ENCODE results near the gene NBPF1. TPM values are rescaled to one million over a fixed set of nuclear protein-coding genes. Genes with fewer than 3 reads are reported as not detected.
"Not testable (repeated sequence)": the region's sequence is repeated elsewhere in the genome, so short reads cannot be mapped to it uniquely, and the experiment has no call there.

The NBPF1 gene
- total RNA-seq, 2 experiments from 2014 or later = 15.0 to 15.9 TPM

GRCh38 chr1:16561035-16561434 is 52.3 kb downstream of the NBPF1 start:
- POLR2A ChIA-PET; H3K9me3 Mint-ChIP-seq; H3K4me1 Mint-ChIP-seq (ENCODE audit: low read depth); CTCF ChIA-PET; H3K4me1 ChIP-seq (ENCODE audit: insufficient read depth, low read length); H3K4me3 ChIP-seq (ENCODE audit: low read length); H3K27me3 ChIP-seq (ENCODE audit: control insufficient read depth in 1 of 2, insufficient read depth in 2 of 2, low read length in 2 of 2); H3K27ac Mint-ChIP-seq; H3K27ac ChIP-seq (ENCODE audit: low read depth in 1 of 2, low read length in 2 of 2); intact Hi-C loops (cut with DNase I, micrococcal nuclease); H3K9me3 ChIP-seq (ENCODE audit: control insufficient read depth in 1 of 2, insufficient read depth in 1 of 2, low read length in 2 of 2); H3K36me3 ChIP-seq (ENCODE audit: insufficient read depth, low read length); DNase-seq; H3K36me3 Mint-ChIP-seq (ENCODE audit: low read depth); ATAC-seq (ENCODE audit: poor library complexity); H3K27me3 Mint-ChIP-seq; H3K4me3 Mint-ChIP-seq: not testable (repeated sequence)

DNA sequence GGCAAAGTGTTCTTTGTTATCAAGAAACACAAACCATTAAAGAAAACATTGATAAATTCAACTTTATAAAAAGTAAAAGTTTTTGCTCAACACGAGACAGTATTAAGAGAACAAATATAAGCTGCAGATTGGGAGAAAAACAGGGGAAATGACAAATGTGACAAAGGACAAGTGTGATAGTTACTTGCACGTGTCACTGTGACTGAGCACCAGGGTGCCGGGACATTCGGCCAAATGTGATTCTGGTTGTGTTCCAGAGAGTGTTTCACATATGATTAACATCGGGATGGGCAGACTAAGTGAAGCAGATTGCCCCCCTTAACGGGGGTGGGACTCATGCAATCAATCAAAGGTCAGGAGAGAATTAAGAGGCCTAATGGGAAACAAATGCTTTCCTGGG is 52.9 kb downstream of the NBPF1 start:
- H3K27ac Mint-ChIP-seq; H3K4me3 ChIP-seq (ENCODE audit: low read length); H3K4me1 Mint-ChIP-seq (ENCODE audit: low read depth); H3K27ac ChIP-seq (ENCODE audit: low read depth in 1 of 2, low read length in 2 of 2); H3K36me3 ChIP-seq (ENCODE audit: insufficient read depth, low read length); CTCF ChIA-PET; H3K36me3 Mint-ChIP-seq (ENCODE audit: low read depth); H3K27me3 Mint-ChIP-seq; H3K27me3 ChIP-seq (ENCODE audit: control insufficient read depth in 1 of 2, insufficient read depth in 2 of 2, low read length in 2 of 2); H3K4me1 ChIP-seq (ENCODE audit: insufficient read depth, low read length); H3K9me3 ChIP-seq (ENCODE audit: control insufficient read depth in 1 of 2, insufficient read depth in 1 of 2, low read length in 2 of 2); ATAC-seq (ENCODE audit: poor library complexity); POLR2A ChIA-PET; DNase-seq; H3K4me3 Mint-ChIP-seq; intact Hi-C loops (cut with DNase I, micrococcal nuclease); H3K9me3 Mint-ChIP-seq: not testable (repeated sequence)

DNA sequence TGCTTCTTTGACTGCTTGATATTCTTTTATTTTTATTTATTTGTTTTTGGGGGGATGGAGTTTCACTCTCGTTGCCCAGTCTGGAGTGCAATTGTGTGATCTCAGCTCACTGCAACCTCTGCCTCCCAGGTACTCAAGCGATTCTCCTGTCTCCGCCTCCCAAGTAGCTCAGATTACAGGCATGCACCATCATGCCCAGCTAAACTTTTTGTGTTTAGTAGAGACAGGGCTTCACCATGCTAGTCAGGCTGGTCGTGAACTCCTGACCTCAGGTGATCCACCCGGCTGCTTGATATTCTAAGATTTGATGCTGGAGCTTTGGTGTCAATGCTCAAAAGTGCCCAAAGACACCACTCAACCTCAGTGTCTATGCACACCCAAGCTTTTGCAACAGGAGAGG is 53.7 kb downstream of the NBPF1 start:
- H3K36me3 ChIP-seq (ENCODE audit: insufficient read depth, low read length); POLR2A ChIA-PET; H3K4me1 Mint-ChIP-seq (ENCODE audit: low read depth); CTCF ChIA-PET; H3K4me3 Mint-ChIP-seq; H3K4me3 ChIP-seq (ENCODE audit: low read length); H3K4me1 ChIP-seq (ENCODE audit: insufficient read depth, low read length); ATAC-seq (ENCODE audit: poor library complexity); H3K27ac ChIP-seq (ENCODE audit: low read depth in 1 of 2, low read length in 2 of 2); H3K27me3 Mint-ChIP-seq; H3K27ac Mint-ChIP-seq; H3K27me3 ChIP-seq (ENCODE audit: control insufficient read depth in 1 of 2, insufficient read depth in 2 of 2, low read length in 2 of 2); H3K36me3 Mint-ChIP-seq (ENCODE audit: low read depth); intact Hi-C loops (cut with DNase I, micrococcal nuclease); DNase-seq; H3K9me3 Mint-ChIP-seq; H3K9me3 ChIP-seq (ENCODE audit: control insufficient read depth in 1 of 2, insufficient read depth in 1 of 2, low read length in 2 of 2): not testable (repeated sequence)

DNA sequence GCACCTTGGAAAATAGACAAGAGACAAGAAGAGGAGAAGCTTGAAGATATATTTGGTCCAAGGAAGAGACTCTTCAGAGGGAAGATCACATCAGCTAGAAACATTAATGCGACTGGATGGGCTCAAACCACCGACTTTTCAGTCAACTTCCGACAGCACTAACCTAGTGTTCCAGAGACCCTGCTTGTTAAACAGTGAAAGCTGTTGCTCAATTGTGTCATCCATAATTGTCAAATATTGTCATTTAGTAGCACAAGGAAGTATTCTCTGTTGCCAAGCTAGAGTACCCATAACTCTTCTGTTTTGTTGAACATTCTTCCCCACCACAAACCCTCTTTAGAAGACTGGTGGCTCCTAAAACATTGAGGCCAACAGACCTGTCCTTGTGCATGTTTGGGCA is 56.3 kb downstream of the NBPF1 start:
- H3K4me1 ChIP-seq (ENCODE audit: insufficient read depth, low read length); H3K4me3 Mint-ChIP-seq; H3K27ac Mint-ChIP-seq; DNase-seq; H3K4me1 Mint-ChIP-seq (ENCODE audit: low read depth); POLR2A ChIA-PET; H3K27me3 ChIP-seq (ENCODE audit: control insufficient read depth in 1 of 2, insufficient read depth in 2 of 2, low read length in 2 of 2); H3K4me3 ChIP-seq (ENCODE audit: low read length); H3K27me3 Mint-ChIP-seq; H3K36me3 ChIP-seq (ENCODE audit: insufficient read depth, low read length); H3K9me3 ChIP-seq (ENCODE audit: control insufficient read depth in 1 of 2, insufficient read depth in 1 of 2, low read length in 2 of 2); ATAC-seq (ENCODE audit: poor library complexity); intact Hi-C loops (cut with DNase I, micrococcal nuclease); H3K27ac ChIP-seq (ENCODE audit: low read depth in 1 of 2, low read length in 2 of 2); H3K9me3 Mint-ChIP-seq; H3K36me3 Mint-ChIP-seq (ENCODE audit: low read depth); CTCF ChIA-PET: not testable (repeated sequence)

DNA sequence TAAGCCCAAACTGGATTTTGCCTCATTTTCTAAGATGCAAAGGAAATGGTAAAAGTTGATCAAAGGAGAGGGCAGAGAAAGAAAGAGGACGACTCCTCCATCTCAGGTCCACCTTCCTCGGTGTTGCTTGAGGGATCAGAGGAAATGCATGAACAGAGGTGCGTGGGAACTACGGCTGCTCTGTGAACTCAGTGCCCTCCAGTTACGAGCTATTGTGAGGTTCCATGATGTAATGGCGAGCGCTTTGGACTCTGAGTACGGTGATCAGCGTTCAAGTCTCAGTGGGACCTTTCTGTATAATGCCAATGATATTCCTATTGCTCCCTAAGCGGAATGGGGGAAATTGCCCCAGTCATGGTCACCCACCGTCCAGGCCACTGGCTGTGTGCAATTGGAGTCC is 60.1 kb downstream of the NBPF1 start:
- H3K27me3 ChIP-seq (ENCODE audit: control insufficient read depth in 1 of 2, insufficient read depth in 2 of 2, low read length in 2 of 2); CTCF ChIA-PET; H3K4me3 ChIP-seq (ENCODE audit: low read length); H3K27ac Mint-ChIP-seq; H3K9me3 ChIP-seq (ENCODE audit: control insufficient read depth in 1 of 2, insufficient read depth in 1 of 2, low read length in 2 of 2); intact Hi-C loops (cut with DNase I, micrococcal nuclease); H3K36me3 Mint-ChIP-seq (ENCODE audit: low read depth); H3K9me3 Mint-ChIP-seq; H3K27me3 Mint-ChIP-seq; POLR2A ChIA-PET; H3K36me3 ChIP-seq (ENCODE audit: insufficient read depth, low read length); ATAC-seq (ENCODE audit: poor library complexity); H3K27ac ChIP-seq (ENCODE audit: low read depth in 1 of 2, low read length in 2 of 2); H3K4me1 Mint-ChIP-seq (ENCODE audit: low read depth); H3K4me3 Mint-ChIP-seq; H3K4me1 ChIP-seq (ENCODE audit: insufficient read depth, low read length): not testable (repeated sequence)
- peak in 1 of 14 experiments; percentile 3 for DNase-seq

DNA sequence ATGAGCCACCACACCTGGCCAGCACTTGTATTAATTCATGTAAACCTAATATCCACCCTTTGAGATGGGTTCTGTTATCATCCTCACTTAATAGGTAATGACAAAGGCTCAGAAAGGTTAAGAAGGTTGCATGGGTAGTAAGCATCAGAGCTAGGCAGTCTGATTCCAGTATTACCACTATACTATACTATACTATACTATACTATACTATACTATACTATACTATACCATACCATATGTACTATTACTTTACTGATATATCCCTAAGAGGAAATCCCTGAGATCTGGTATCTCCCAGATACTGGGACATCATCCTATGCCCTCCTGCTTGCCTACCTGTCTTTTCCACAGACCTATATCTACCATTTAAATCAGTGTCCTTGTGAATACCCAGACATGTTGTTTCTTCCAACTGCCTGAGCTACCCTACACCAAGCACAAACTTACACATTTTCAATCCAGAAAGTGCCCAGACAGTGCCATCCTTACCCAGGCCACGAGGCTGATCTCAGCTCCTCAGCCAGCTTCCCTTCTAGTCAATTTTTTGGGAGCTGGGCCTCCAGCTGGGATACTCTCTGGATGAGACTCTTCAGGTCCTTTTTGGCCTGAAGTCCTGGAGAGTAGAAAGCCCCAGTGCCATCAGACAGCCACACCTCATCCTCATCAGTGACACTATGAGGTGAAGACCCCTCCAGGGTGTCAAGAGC is 63.0 kb downstream of the NBPF1 start:
- H3K36me3 Mint-ChIP-seq (ENCODE audit: low read depth); H3K9me3 ChIP-seq (ENCODE audit: control insufficient read depth in 1 of 2, insufficient read depth in 1 of 2, low read length in 2 of 2); H3K4me1 Mint-ChIP-seq (ENCODE audit: low read depth); H3K36me3 ChIP-seq (ENCODE audit: insufficient read depth, low read length); H3K4me3 Mint-ChIP-seq; H3K27ac Mint-ChIP-seq; DNase-seq; CTCF ChIA-PET; intact Hi-C loops (cut with DNase I, micrococcal nuclease); H3K27me3 ChIP-seq (ENCODE audit: control insufficient read depth in 1 of 2, insufficient read depth in 2 of 2, low read length in 2 of 2); H3K4me1 ChIP-seq (ENCODE audit: insufficient read depth, low read length); ATAC-seq (ENCODE audit: poor library complexity); H3K4me3 ChIP-seq (ENCODE audit: low read length); POLR2A ChIA-PET; H3K9me3 Mint-ChIP-seq; H3K27me3 Mint-ChIP-seq; H3K27ac ChIP-seq (ENCODE audit: low read depth in 1 of 2, low read length in 2 of 2): not testable (repeated sequence)

DNA sequence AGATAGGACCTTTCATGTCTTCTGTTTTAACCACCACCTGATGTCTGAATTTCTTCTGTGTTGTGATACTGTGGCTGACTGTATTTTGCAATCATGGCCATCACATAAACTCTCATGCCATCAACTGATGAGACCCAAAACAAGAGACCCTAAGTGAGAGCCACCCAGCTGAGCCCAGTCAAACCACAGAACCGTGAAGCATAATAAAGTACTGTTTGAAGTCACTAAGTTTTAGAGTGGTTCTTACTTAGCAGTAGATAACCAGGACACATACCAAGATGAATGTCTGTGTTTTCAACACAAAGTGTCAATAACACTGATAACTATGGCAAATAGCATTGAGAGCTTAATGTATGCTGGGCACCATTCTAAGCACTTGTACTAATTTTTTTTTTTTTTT is 63.8 kb downstream of the NBPF1 start:
- H3K9me3 Mint-ChIP-seq; DNase-seq; H3K4me1 Mint-ChIP-seq (ENCODE audit: low read depth); H3K36me3 ChIP-seq (ENCODE audit: insufficient read depth, low read length); H3K9me3 ChIP-seq (ENCODE audit: control insufficient read depth in 1 of 2, insufficient read depth in 1 of 2, low read length in 2 of 2); H3K27ac Mint-ChIP-seq; CTCF ChIA-PET; ATAC-seq (ENCODE audit: poor library complexity); H3K27ac ChIP-seq (ENCODE audit: low read depth in 1 of 2, low read length in 2 of 2); H3K27me3 ChIP-seq (ENCODE audit: control insufficient read depth in 1 of 2, insufficient read depth in 2 of 2, low read length in 2 of 2); H3K4me3 Mint-ChIP-seq; H3K4me1 ChIP-seq (ENCODE audit: insufficient read depth, low read length); H3K4me3 ChIP-seq (ENCODE audit: low read length); POLR2A ChIA-PET; H3K27me3 Mint-ChIP-seq; H3K36me3 Mint-ChIP-seq (ENCODE audit: low read depth); intact Hi-C loops (cut with DNase I, micrococcal nuclease): not testable (repeated sequence)
